ENCODE data around the gene HEXA.

GRCh38 chr15:72339777-72340177 lies 36.0 kb downstream of the HEXA start:
- TF ChIP-seq CTCF (optimal IDR thresholded peaks at IDR 0.05 in 1 of 3, IDR thresholded peaks at IDR 0.05 in 1 of 3, conservative IDR thresholded peaks at IDR 0.05 in 1 of 3; ENCODE audit: extremely low read depth in 1 of 3, insufficient read depth in 2 of 3, low read length in 3 of 3), result no peak
- TF ChIP-seq EZH2 (IDR thresholded peaks at IDR 0.05; ENCODE audit: low read length), result no peak

All from keratinocyte (primary cell).